Colonic mucosa (tissue), 4 donors: ENCODE measurements around the gene MAPK8IP1. TPM values are rescaled to one million over a fixed set of nuclear protein-coding genes. Genes with fewer than 3 reads are reported as not detected.
A peak's percentile ranks its signal among the peaks of the same experiment; 100 is the strongest.

Experiments used
- DNase-seq: peaks from one replicate; pipeline ENCODE4 v3.0.0-alpha.2; 2020
- H3K27ac ChIP-seq: fragments of 200-600 bp; one replicate; pipeline ENCODE4 v1.8.0; 2021
- H3K27me3 ChIP-seq: fragments of 200-600 bp; one replicate; pipeline ENCODE4 v1.8.0; 2021
- H3K36me3 ChIP-seq: fragments of 200-600 bp; one replicate; pipeline ENCODE4 v1.8.0; 2021
- H3K4me1 ChIP-seq: fragments of 200-600 bp; one replicate; pipeline ENCODE4 v1.8.0; 2021; ENCODE audit warnings: mild to moderate bottlenecking
- H3K4me3 ChIP-seq: fragments of 200-600 bp; one replicate; pipeline ENCODE4 v1.8.0; 2021
- H3K9ac ChIP-seq, 2 donors: one replicate each; pipeline ENCODE4 v1.7.0; 2013; ENCODE audit warnings: control low read depth in 2 of 2, low read depth in 2 of 2, low read length in 2 of 2
- H3K9me3 ChIP-seq: fragments of 200-600 bp; one replicate; pipeline ENCODE4 v1.8.0; 2021
- CTCF ChIP-seq: fragments of 200-600 bp; IDR thresholded peaks from one replicate; pipeline ENCODE4 v1.8.0; 2022; ENCODE audit warnings: antibody characterized with exemption, mild to moderate bottlenecking
- intact Hi-C: fragments of 100-400 bp; cut with DNase I; formaldehyde crosslinking; loops from one replicate; pipeline ENCODE4 v1.14.1; 2022
- total RNA-seq, 2 donors: library from RNA; stranded (reverse); fragmentation: NEBNext Ultra II Directional in 1 of 2; extraction: Animal tissue kit (Norgen Biotek cat#: 25700) in 1 of 2; gene quantifications; one replicate each; pipeline ENCODE4 v1.2.1, GENCODE V29; 2021
- donor health status: healthy.
- donor health status: DM: no; HTN: no; CAD: no.
- donor health status: DM: no; HTN: no; CAD: no.

The MAPK8IP1 gene
- total RNA-seq, 2 donors from 2014 or later = 2.4 to 3.6 TPM

- TF ChIP-seq CTCF = no peak
- Histone ChIP-seq H3K9me3 (no peaks in the 10 kb centered on the region), H3K27me3 (no peaks in the 10 kb centered on the region), H3K36me3 (no peaks in the 10 kb centered on the region), H3K9ac (no peak overlapping the region), H3K27ac (peak overlapping the region; percentile 51), H3K4me1 (peaks cover 6% of the 10 kb centered on the region), H3K4me3 (no peak overlapping the region)
- DNase-seq = no peak
- intact Hi-C loops = no loop called here
Observed at GRCh38 chr11:45856044-45856468, 29.4 kb upstream of the MAPK8IP1 start.

GRCh38 chr11:45857961-45858474 is 27.4 kb upstream of the MAPK8IP1 start:
- no peak for DNase-seq
- Histone ChIP-seq H3K36me3 (peaks cover 11% of the 10 kb centered on the region), H3K9ac (peak overlapping the region; percentile 20 to 61), H3K9me3 (no peaks in the 10 kb centered on the region), H3K4me1 (peaks cover 6% of the 10 kb centered on the region), H3K27ac (peak overlapping the region; percentile 64), H3K4me3 (no peak overlapping the region), H3K27me3 (no peaks in the 10 kb centered on the region)
- TF ChIP-seq CTCF = no peak
- intact Hi-C loops = no loop called here

DNA sequence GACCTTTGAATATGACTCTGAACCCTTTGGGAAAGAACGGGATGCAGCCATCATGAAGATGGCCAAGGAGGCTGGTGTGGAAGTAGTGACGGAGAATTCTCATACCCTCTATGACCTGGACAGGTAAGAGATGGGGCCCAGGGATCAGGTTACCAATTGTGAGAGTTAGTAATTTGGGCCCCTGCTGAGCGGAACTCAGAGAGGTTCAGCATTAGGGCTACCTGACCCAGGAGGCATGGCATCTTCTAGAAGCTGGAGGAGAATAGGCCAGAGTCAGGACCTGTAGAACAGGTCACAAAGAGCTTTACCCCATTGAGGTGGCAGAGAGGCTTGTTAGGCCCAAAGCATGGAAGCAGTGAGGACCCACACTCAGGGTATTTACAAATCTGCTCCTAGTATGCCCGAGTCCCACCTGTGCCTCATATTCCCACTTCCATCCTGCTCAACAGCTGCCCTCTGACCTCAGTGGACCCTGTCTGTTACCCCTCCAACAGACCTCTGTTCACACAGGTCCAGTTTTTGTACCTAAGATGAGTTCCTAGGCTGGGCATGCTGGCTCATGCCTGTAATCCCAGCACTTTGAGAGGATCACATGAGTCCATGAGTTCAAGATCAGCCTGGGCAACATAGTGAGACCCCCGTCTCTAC is 26.6 kb upstream of the MAPK8IP1 start:
- no peak for DNase-seq
- peaks cover 6% of the 10 kb centered on the region for H3K4me1 ChIP-seq
- peak overlapping the region; percentile 49 for H3K27ac ChIP-seq
- TF ChIP-seq CTCF = no peak
- intact Hi-C loops = no loop called here
- peaks cover 11% of the 10 kb centered on the region for H3K36me3 ChIP-seq
- no peak overlapping the region for H3K4me3 ChIP-seq
- H3K9ac ChIP-seq = peak overlapping the region in 1 of 2 donors; percentile 61
- H3K27me3 ChIP-seq = no peaks in the 10 kb centered on the region
- H3K9me3 ChIP-seq = no peaks in the 10 kb centered on the region

DNA sequence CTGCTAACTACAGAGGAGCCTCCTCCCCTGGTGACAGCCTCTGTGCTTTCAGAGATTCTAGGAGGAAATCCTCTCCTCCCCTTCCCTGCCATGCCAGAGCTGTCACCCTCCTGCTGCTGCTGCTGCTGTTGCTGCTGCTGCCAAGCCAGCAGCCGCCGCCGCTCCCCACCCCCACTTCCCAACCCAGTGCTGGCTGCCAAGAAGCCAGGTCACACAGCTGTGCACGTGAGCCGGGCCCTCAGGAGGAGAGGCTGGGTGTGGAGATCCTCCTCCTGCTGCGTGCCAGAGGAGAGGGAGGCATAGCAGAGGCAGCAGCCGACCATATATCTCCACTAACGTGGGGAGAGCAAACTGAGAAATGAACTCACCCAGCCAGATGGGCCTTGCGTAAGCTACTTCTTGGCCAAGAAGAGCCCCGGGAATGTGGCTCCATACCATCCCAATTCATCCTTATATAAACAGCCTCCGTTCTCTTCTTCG is 25.8 kb upstream of the MAPK8IP1 start:
- H3K27ac ChIP-seq = peak overlapping the region; percentile 49
- intact Hi-C loops = no loop called here
- H3K4me3 ChIP-seq = no peak overlapping the region

GRCh38 chr11:45860348-45860747 is 25.1 kb upstream of the MAPK8IP1 start:
- intact Hi-C loops = no loop called here
- Histone ChIP-seq H3K36me3 (peaks cover 11% of the 10 kb centered on the region), H3K4me3 (no peak overlapping the region), H3K27ac (peak overlapping the region; percentile 49), H3K9ac (peak overlapping the region in 1 of 2 donors; percentile 30), H3K4me1 (peaks cover 6% of the 10 kb centered on the region), H3K9me3 (no peaks in the 10 kb centered on the region), H3K27me3 (no peaks in the 10 kb centered on the region)
- no peak for TF ChIP-seq CTCF
- no peak for DNase-seq

More for the DNA sequence above, 25.8 kb upstream of the MAPK8IP1 start:
- Histone ChIP-seq H3K9me3 (no peaks in the 10 kb centered on the region), H3K36me3 (peaks cover 11% of the 10 kb centered on the region), H3K9ac (peak overlapping the region in 1 of 2 donors; percentile 30), H3K27me3 (no peaks in the 10 kb centered on the region), H3K4me1 (peaks cover 6% of the 10 kb centered on the region)
- peak; percentile 92 for DNase-seq
- no peak for TF ChIP-seq CTCF
